ENCODE measurements around the gene ROCK2. TPM values are rescaled to one million over a fixed set of nuclear protein-coding genes. Genes with fewer than 3 reads are reported as not detected.

ROCK2 gene
- polyA plus RNA-seq, 2 of the 4 experiments (the other 2 are of a cell fraction): 34.0 to 38.7 TPM

DNA sequence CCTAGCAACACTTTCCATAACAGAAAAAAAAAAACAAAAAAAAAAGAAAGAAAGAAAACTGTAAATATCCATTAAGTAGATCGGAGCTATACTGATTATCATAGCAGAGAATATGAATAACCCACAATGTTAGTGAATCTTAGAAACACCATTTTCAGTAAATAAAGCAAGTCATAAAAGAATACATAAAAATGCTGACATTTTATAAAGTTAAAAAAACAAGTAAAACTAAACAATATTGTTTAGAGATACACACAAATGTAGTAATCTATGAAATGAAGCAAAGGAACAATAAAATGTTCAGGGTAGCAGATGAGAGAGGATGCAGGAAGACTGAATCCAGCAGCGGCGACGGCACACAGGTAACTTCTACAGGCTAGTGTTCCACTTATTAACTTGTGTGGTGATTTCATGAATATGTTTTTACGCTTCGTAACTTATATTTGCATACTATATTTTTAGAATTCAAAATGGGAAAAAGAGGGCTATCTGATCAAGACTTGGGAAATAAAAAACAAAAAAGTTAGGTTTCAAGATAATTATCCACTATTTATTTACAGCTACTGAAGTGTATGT is 4.8 kb downstream of the ROCK2 start:
- Histone ChIP-seq H3K27ac (no peak overlapping the region), H3K9me3 (no peaks in the 10 kb centered on the region), H3K4me3 (no peak overlapping the region), H3K4me1 (peaks cover 47% of the 10 kb centered on the region), H3K4me2 (peak overlapping the region; percentile 95)
- CTCF ChIA-PET: interaction anchor here (0.6 to 1.6 kb wide), 4 partner anchors 35 to 143 kb away, joined by 3 to 5 read pairs (median 4); no protein-coding TSS in a partner anchor
- POLR2A ChIA-PET: no interaction called here
- no peak for TF ChIP-seq CBX8 (IDR thresholded peaks at IDR 0.05)
- TF ChIP-seq, protein P1, sequence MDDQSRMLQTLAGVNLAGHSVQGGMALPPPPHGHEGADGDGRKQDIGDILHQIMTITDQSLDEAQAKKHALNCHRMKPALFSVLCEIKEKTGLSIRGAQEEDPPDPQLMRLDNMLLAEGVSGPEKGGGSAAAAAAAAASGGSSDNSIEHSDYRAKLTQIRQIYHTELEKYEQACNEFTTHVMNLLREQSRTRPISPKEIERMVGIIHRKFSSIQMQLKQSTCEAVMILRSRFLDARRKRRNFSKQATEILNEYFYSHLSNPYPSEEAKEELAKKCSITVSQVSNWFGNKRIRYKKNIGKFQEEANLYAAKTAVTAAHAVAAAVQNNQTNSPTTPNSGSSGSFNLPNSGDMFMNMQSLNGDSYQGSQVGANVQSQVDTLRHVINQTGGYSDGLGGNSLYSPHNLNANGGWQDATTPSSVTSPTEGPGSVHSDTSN (IDR thresholded peaks at IDR 0.05): no peak
- TF ChIP-seq MAFK (IDR thresholded peaks at IDR 0.05; ENCODE audit: partially characterized antibody): peak; percentile 82
- DNase-seq (ENCODE audit: low read depth in 1 of 2, low spot score in 1 of 2) (no peak), FAIRE-seq (no peak), ATAC-seq (no peak)
- WGBS (ENCODE audit: missing lambda C conversion rate): 81% methylated on average over 6 of the region's 6 CpGs

DNA sequence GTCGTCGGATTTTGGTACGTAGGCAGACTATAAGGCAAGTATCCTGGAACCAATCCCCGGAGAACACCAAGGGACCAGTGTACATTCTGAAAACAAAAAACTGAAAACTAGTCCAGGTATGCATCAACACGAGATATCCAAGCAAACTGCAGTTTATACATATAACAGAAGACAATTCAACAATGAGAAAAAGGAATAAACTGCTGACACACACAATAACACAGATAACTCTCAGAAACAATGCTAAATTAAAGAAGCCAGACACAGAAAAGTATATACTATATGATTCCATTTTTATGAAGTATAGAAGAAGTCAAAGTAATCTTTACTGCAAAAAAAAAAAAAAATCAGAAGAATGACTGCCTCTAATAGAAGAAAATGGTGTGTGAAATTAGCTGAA is 5.9 kb downstream of the ROCK2 start:
- Histone ChIP-seq H3K4me3 (no peak overlapping the region), H3K9me3 (no peaks in the 10 kb centered on the region), H3K27ac (no peak overlapping the region), H3K4me2 (no peak overlapping the region), H3K4me1 (peaks cover 51% of the 10 kb centered on the region)
- no peak for DNase-seq (ENCODE audit: low read depth in 1 of 2, low spot score in 1 of 2)
- ATAC-seq: no peak
- no peak for FAIRE-seq
- WGBS (ENCODE audit: missing lambda C conversion rate): 92% methylated on average over 5 of the region's 5 CpGs
- ChIA-PET POLR2A (interaction anchor here (0.7 kb wide), 1 partner anchor 72 kb away, joined by 3 read pairs; no protein-coding TSS in a partner anchor), CTCF (interaction anchor here (0.7 to 1.6 kb wide), 3 partner anchors 73 to 165 kb away, joined by 3 to 5 read pairs (median 4); no protein-coding TSS in a partner anchor)
- peak; percentile 91 for TF ChIP-seq MAFK (IDR thresholded peaks at IDR 0.05; ENCODE audit: partially characterized antibody)
- no peak for TF ChIP-seq ESRRA (IDR thresholded peaks at IDR 0.05; ENCODE audit: borderline replicate concordance, low read length)
- TF ChIP-seq RFX5 (IDR thresholded peaks at IDR 0.05): no peak
- TF ChIP-seq POLR2A (IDR thresholded peaks at IDR 0.05; ENCODE audit: low read length): no peak
- no peak for TF ChIP-seq NFE2L2 (conservative IDR thresholded peaks at IDR 0.05; ENCODE audit: low read length)

DNA sequence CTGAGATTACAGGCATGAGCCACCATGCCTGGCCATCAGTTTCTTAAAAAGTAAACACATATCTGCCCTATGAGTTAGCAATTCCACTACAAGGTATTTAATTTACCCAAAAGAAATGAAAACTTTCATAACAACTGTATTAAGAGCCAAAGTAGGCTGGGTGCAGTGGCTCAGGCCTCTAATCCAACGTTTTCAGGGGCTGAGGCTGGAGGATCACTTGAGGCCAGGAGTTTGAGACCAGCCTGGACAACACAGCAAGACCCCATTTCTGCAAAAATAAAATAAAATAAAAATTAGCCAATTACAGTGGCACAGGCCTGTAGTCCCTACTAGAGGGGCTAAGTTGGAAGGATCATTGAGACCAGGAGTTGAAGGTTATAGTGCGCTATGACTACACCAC is 6.5 kb downstream of the ROCK2 start:
- ChIA-PET CTCF (no interaction called here), POLR2A (no interaction called here)
- TF ChIP-seq, protein P2, sequence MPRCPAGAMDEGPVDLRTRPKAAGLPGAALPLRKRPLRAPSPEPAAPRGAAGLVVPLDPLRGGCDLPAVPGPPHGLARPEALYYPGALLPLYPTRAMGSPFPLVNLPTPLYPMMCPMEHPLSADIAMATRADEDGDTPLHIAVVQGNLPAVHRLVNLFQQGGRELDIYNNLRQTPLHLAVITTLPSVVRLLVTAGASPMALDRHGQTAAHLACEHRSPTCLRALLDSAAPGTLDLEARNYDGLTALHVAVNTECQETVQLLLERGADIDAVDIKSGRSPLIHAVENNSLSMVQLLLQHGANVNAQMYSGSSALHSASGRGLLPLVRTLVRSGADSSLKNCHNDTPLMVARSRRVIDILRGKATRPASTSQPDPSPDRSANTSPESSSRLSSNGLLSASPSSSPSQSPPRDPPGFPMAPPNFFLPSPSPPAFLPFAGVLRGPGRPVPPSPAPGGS (IDR thresholded peaks at IDR 0.05): no peak
- no peak for TF ChIP-seq GATA3 (IDR thresholded peaks at IDR 0.05; ENCODE audit: borderline replicate concordance)
- TF ChIP-seq TFCP2L1 (CRISPR knock-in tag; IDR thresholded peaks at IDR 0.05): no peak
- no peak for TF ChIP-seq POLR2AphosphoS2 (conservative IDR thresholded peaks at IDR 0.05; ENCODE audit: low read length)
- TF ChIP-seq CHD2 (IDR thresholded peaks at IDR 0.05; ENCODE audit: low read length, partially characterized antibody): no peak
- no peak for TF ChIP-seq NR3C1 (IDR thresholded peaks at IDR 0.05)
- H3K4me2 ChIP-seq: no peak overlapping the region
- no peak for DNase-seq (ENCODE audit: low read depth in 1 of 2, low spot score in 1 of 2)
- peaks cover 53% of the 10 kb centered on the region for H3K4me1 ChIP-seq
- WGBS (ENCODE audit: missing lambda C conversion rate): 74% methylated on average over 2 of the region's 2 CpGs
- no peak for ATAC-seq
- H3K9me3 ChIP-seq: no peaks in the 10 kb centered on the region
- no peak for FAIRE-seq
- no peak overlapping the region for H3K4me3 ChIP-seq
- no peak overlapping the region for H3K27ac ChIP-seq

DNA sequence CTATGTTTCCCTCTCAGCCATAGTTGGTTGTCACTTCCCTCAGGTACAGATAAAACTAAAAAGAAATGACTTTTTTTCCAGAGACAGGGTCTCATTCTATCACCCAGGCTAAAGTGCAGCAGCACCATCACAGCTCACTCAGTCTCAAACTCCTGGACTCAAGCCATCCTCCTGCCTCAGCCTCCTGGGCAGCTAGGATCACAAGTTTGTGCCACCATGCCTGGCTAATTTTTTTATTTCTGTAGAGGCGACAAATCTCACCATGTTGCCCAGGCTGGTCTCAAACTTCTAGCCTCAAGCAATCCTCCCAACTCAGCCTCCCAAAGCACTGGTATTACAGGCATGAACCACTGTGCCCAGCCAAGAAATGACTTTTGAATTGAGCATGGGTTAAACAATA is 8.2 kb downstream of the ROCK2 start:
- ATAC-seq (no peak), FAIRE-seq (no peak), DNase-seq (ENCODE audit: low read depth in 1 of 2, low spot score in 1 of 2) (no peak)
- TF ChIP-seq RNF2 (IDR thresholded peaks at IDR 0.05; ENCODE audit: borderline replicate concordance, low read depth) (no peak), RARB (CRISPR knock-in tag; IDR thresholded peaks at IDR 0.05) (no peak), ZC3H11A (IDR thresholded peaks at IDR 0.05) (no peak), RAD21 (conservative IDR thresholded peaks at IDR 0.05 in 1 of 2, IDR thresholded peaks at IDR 0.05 in 1 of 2) (no peak), PHF8 (IDR thresholded peaks at IDR 0.05; ENCODE audit: borderline replicate concordance, low read depth) (no peak), HEYL (CRISPR knock-in tag; IDR thresholded peaks at IDR 0.05) (no peak), HOXA7 (CRISPR knock-in tag; IDR thresholded peaks at IDR 0.05) (no peak), BHLHE40 (IDR thresholded peaks at IDR 0.05; ENCODE audit: low read depth, low read length) (no peak), EP300 (IDR thresholded peaks at IDR 0.05) (no peak), CBX2 (IDR thresholded peaks at IDR 0.05; ENCODE audit: borderline replicate concordance, low read depth) (no peak), NFE2L2 (conservative IDR thresholded peaks at IDR 0.05; ENCODE audit: low read length) (no peak), POLR2AphosphoS2 (conservative IDR thresholded peaks at IDR 0.05; ENCODE audit: low read length) (no peak), FOSB (CRISPR knock-in tag; IDR thresholded peaks at IDR 0.05) (no peak), MAZ (IDR thresholded peaks at IDR 0.05; ENCODE audit: borderline replicate concordance, low read depth, low read length) (no peak)
- TF ChIP-seq, protein P3, sequence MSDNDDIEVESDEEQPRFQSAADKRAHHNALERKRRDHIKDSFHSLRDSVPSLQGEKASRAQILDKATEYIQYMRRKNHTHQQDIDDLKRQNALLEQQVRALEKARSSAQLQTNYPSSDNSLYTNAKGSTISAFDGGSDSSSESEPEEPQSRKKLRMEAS (IDR thresholded peaks at IDR 0.05): no peak
- TF ChIP-seq, protein P4, sequence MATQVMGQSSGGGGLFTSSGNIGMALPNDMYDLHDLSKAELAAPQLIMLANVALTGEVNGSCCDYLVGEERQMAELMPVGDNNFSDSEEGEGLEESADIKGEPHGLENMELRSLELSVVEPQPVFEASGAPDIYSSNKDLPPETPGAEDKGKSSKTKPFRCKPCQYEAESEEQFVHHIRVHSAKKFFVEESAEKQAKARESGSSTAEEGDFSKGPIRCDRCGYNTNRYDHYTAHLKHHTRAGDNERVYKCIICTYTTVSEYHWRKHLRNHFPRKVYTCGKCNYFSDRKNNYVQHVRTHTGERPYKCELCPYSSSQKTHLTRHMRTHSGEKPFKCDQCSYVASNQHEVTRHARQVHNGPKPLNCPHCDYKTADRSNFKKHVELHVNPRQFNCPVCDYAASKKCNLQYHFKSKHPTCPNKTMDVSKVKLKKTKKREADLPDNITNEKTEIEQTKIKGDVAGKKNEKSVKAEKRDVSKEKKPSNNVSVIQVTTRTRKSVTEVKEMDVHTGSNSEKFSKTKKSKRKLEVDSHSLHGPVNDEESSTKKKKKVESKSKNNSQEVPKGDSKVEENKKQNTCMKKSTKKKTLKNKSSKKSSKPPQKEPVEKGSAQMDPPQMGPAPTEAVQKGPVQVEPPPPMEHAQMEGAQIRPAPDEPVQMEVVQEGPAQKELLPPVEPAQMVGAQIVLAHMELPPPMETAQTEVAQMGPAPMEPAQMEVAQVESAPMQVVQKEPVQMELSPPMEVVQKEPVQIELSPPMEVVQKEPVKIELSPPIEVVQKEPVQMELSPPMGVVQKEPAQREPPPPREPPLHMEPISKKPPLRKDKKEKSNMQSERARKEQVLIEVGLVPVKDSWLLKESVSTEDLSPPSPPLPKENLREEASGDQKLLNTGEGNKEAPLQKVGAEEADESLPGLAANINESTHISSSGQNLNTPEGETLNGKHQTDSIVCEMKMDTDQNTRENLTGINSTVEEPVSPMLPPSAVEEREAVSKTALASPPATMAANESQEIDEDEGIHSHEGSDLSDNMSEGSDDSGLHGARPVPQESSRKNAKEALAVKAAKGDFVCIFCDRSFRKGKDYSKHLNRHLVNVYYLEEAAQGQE (IDR thresholded peaks at IDR 0.05): no peak
- WGBS (ENCODE audit: missing lambda C conversion rate): 94% methylated on average over 1 of the region's 1 CpG
- no peak overlapping the region for H3K4me3 ChIP-seq
- peaks cover 43% of the 10 kb centered on the region for H3K4me1 ChIP-seq
- peaks cover 8% of the 10 kb centered on the region; the same call in 1 of the 3 replicates for H3K9me3 ChIP-seq
- CTCF ChIA-PET: interaction anchor here (0.9 kb wide), 1 partner anchor 38 kb away, joined by 5 read pairs; no protein-coding TSS in a partner anchor
- POLR2A ChIA-PET: no interaction called here
- H3K27ac ChIP-seq: no peak overlapping the region
- no peak overlapping the region for H3K4me2 ChIP-seq
